Measurements from ENCODE around the gene TMEM151B.
"Not testable (repeated sequence)": the region's sequence is repeated elsewhere in the genome, so short reads cannot be mapped to it uniquely, and the experiment has no call there.

- TF ChIP-seq TAF1 (IDR thresholded peaks at IDR 0.05; ENCODE audit: low read depth); EP300 (conservative IDR thresholded peaks at IDR 0.05; ENCODE audit: poor library complexity, severe bottlenecking); RAD21 (conservative IDR thresholded peaks at IDR 0.05); POLR2AphosphoS5 (IDR thresholded peaks at IDR 0.05); REST (IDR thresholded peaks at IDR 0.05; ENCODE audit: borderline replicate concordance); MXI1 (conservative IDR thresholded peaks at IDR 0.05; ENCODE audit: poor library complexity, severe bottlenecking); EZH2 (IDR thresholded peaks at IDR 0.05; ENCODE audit: borderline replicate concordance, insufficient read depth, low read length, poor library complexity, severe bottlenecking); SMC3 (conservative IDR thresholded peaks at IDR 0.05; ENCODE audit: poor library complexity): not testable (repeated sequence)
- TF ChIP-seq, protein P1, sequence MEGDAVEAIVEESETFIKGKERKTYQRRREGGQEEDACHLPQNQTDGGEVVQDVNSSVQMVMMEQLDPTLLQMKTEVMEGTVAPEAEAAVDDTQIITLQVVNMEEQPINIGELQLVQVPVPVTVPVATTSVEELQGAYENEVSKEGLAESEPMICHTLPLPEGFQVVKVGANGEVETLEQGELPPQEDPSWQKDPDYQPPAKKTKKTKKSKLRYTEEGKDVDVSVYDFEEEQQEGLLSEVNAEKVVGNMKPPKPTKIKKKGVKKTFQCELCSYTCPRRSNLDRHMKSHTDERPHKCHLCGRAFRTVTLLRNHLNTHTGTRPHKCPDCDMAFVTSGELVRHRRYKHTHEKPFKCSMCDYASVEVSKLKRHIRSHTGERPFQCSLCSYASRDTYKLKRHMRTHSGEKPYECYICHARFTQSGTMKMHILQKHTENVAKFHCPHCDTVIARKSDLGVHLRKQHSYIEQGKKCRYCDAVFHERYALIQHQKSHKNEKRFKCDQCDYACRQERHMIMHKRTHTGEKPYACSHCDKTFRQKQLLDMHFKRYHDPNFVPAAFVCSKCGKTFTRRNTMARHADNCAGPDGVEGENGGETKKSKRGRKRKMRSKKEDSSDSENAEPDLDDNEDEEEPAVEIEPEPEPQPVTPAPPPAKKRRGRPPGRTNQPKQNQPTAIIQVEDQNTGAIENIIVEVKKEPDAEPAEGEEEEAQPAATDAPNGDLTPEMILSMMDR (IDR thresholded peaks at IDR 0.05; ENCODE audit: poor library complexity, severe bottlenecking), result not testable (repeated sequence)
These were observed 38.8 kb upstream of the TMEM151B start for GRCh38 chr6:44231426-44231825.
